IMR-90 (cell line): Measurements from ENCODE around the gene MARK4. TPM values are rescaled to one million over a fixed set of nuclear protein-coding genes. Genes with fewer than 3 reads are reported as not detected.
A peak's percentile ranks its signal among the peaks of the same experiment; 100 is the strongest.

ENCODE experiments used
- ATAC-seq: fragments of 200-7000 bp; cut with Tn5 transposase; 2 replicates; pipeline ENCODE4 v1.9.1; 2020; ENCODE audit warnings: low read depth, mild to moderate bottlenecking, moderate library complexity
- BruUV-seq: library from RNA; stranded (reverse); fragments of 400-500 nt; replicated peaks from 2 replicates; lab custom pipeline; 2021; lab: Mats Ljungman, UMichigan
- CTCF ChIA-PET: fragments of 300-600 bp; formaldehyde crosslinking; extraction: SDS; loops from one replicate; lab custom pipeline; 2021; ENCODE audit warnings: antibody characterized with exemption; lab: Yijun Ruan, JAX
- POLR2A ChIA-PET: fragments of 300-600 bp; sonication (Branson Sonifier 250); formaldehyde crosslinking; loops from one replicate; lab custom pipeline; 2022; ENCODE audit warnings: antibody characterized with exemption; ENCODE audit not compliant: unreplicated experiment; lab: Charles Lee
- DNase-seq: peaks from one replicate; pipeline ENCODE4 v3.0.0; 2013
- H2AFZ ChIP-seq: replicated peaks from 2 replicates; pipeline ENCODE3; 2013; ENCODE audit warnings: low read length, mild to moderate bottlenecking; ENCODE audit not compliant: poor library complexity
- H2AK5ac ChIP-seq: 2 replicates; pipeline ENCODE4 v1.6.1; 2013; ENCODE audit warnings: low read depth, low read length, inconsistent platforms
- H2AK9ac ChIP-seq: replicated peaks from 2 replicates; pipeline ENCODE3; 2013; ENCODE audit warnings: mild to moderate bottlenecking, low read depth, low read length, moderate library complexity; ENCODE audit not compliant: poor library complexity
- H2BK120ac ChIP-seq: 2 replicates; pipeline ENCODE4 v1.6.1; 2013; ENCODE audit warnings: low read depth, low read length, inconsistent platforms
- H2BK15ac ChIP-seq: 3 replicates; pipeline ENCODE4 v1.6.1; 2013; ENCODE audit warnings: low read depth, low read length, inconsistent platforms
- H2BK20ac ChIP-seq: 2 replicates; pipeline ENCODE4 v1.6.1; 2013; ENCODE audit warnings: low read depth, mild to moderate bottlenecking, inconsistent platforms, low read length, moderate library complexity
- H2BK5ac ChIP-seq: 2 replicates; pipeline ENCODE4 v1.6.1; 2013; ENCODE audit warnings: mild to moderate bottlenecking, low read depth, low read length, inconsistent platforms; ENCODE audit not compliant: poor library complexity, severe bottlenecking
- H3K14ac ChIP-seq: replicated peaks from 2 replicates; pipeline ENCODE4 v1.6.1; 2013; ENCODE audit warnings: low read depth, low read length, inconsistent platforms
- H3K18ac ChIP-seq: 2 replicates; pipeline ENCODE4 v1.6.1; 2013; ENCODE audit warnings: low read depth, low read length, control low read depth
- H3K23ac ChIP-seq: 2 replicates; pipeline ENCODE4 v1.6.1; 2013; ENCODE audit warnings: low read depth, low read length, inconsistent platforms
- H3K27ac ChIP-seq: 2 replicates; pipeline ENCODE4 v1.5.1; 2013; ENCODE audit warnings: mild to moderate bottlenecking, control low read depth, low read length; ENCODE audit not compliant: insufficient read depth
- H3K27me3 ChIP-seq: 2 replicates; pipeline ENCODE4 v1.6.1; 2013; ENCODE audit warnings: low read length; ENCODE audit not compliant: control insufficient read depth, insufficient read depth
- H3K36me3 ChIP-seq: 2 replicates; pipeline ENCODE4 v1.6.1; 2013; ENCODE audit warnings: low read length, mixed read lengths; ENCODE audit not compliant: control insufficient read depth, insufficient read depth
- H3K4ac ChIP-seq: 2 replicates; pipeline ENCODE4 v1.6.1; 2013; ENCODE audit warnings: low read depth, low read length, inconsistent platforms
- H3K4me1 ChIP-seq: 2 replicates; pipeline ENCODE4 v1.6.1; 2013; ENCODE audit warnings: low read length, mixed read lengths; ENCODE audit not compliant: control insufficient read depth, insufficient read depth
- H3K4me2 ChIP-seq: 2 replicates; pipeline ENCODE4 v1.6.1; 2013; ENCODE audit warnings: low read depth, mild to moderate bottlenecking, control low read depth, low read length, moderate library complexity
- H3K4me3 ChIP-seq: 2 replicates; pipeline ENCODE4 v1.5.1; 2013; ENCODE audit warnings: low read depth, mild to moderate bottlenecking, control low read depth, low read length, moderate library complexity; ENCODE audit not compliant: insufficient read depth
- H3K56ac ChIP-seq: 2 replicates; pipeline ENCODE4 v1.6.1; 2013; ENCODE audit warnings: low read length, inconsistent platforms; ENCODE audit not compliant: insufficient read depth; ENCODE audit errors: extremely low read depth
- H3K79me1 ChIP-seq, 2 experiments: 2 replicates each; pipeline ENCODE4 v1.6.1; 2013; ENCODE audit warnings: low read length in 2 of 2, inconsistent platforms in 1 of 2, low read depth in 1 of 2
- H3K9ac ChIP-seq: 2 replicates; pipeline ENCODE4 v1.6.1; 2013; ENCODE audit warnings: low read depth, low read length, control low read depth
- H3K9me1 ChIP-seq: 2 replicates; pipeline ENCODE4 v1.6.1; 2013; ENCODE audit warnings: low read length, inconsistent platforms; ENCODE audit not compliant: insufficient read depth
- H3K9me3 ChIP-seq: 2 replicates; pipeline ENCODE4 v1.6.1; 2013; ENCODE audit warnings: low read length; ENCODE audit not compliant: control insufficient read depth, insufficient read depth
- H4K20me1 ChIP-seq: 2 replicates; pipeline ENCODE4 v1.6.1; 2013; ENCODE audit warnings: low read length, inconsistent platforms; ENCODE audit not compliant: insufficient read depth
- H4K5ac ChIP-seq: 2 replicates; pipeline ENCODE4 v1.6.1; 2013; ENCODE audit warnings: mild to moderate bottlenecking, low read depth, low read length, control low read depth
- H4K8ac ChIP-seq, 2 experiments: 2 replicates each; pipeline ENCODE4 v1.6.1; 2013; ENCODE audit warnings: low read depth in 2 of 2, low read length in 2 of 2, control low read depth in 1 of 2, inconsistent platforms in 1 of 2
- H4K91ac ChIP-seq: 2 replicates; pipeline ENCODE4 v1.6.1; 2013; ENCODE audit warnings: low read depth, low read length, inconsistent platforms; ENCODE audit not compliant: insufficient read depth
- BHLHE40 ChIP-seq: fragments of 150-350 bp; IDR thresholded peaks from 2 replicates; pipeline ENCODE4 v1.6.1; 2016; ENCODE audit warnings: mild to moderate bottlenecking, low read depth, low read length
- CEBPB ChIP-seq: IDR thresholded peaks from 2 replicates; pipeline ENCODE4 v1.6.1; 2012; ENCODE audit warnings: low read depth, low read length, improper control_type of control experiment
- ELK1 ChIP-seq: fragments of 150-350 bp; IDR thresholded peaks from 2 replicates; pipeline ENCODE4 v1.6.1; 2016; ENCODE audit warnings: low read depth, mild to moderate bottlenecking, low read length, moderate library complexity, borderline replicate concordance
- FOS ChIP-seq: fragments of 150-350 bp; IDR thresholded peaks from 2 replicates; pipeline ENCODE4 v1.6.1; 2016; ENCODE audit warnings: low read depth, low read length
- MAZ ChIP-seq: IDR thresholded peaks from 2 replicates; pipeline ENCODE4 v1.6.1; 2012; ENCODE audit warnings: low read depth, mild to moderate bottlenecking, low read length, improper control_type of control experiment, moderate library complexity, borderline replicate concordance
- MXI1 ChIP-seq: IDR thresholded peaks from 2 replicates; pipeline ENCODE4 v1.6.1; 2012; ENCODE audit warnings: low read depth, mild to moderate bottlenecking, low read length, moderate library complexity, borderline replicate concordance
- POLR2A ChIP-seq: IDR thresholded peaks from 2 replicates; pipeline ENCODE4 v1.6.1; 2012; ENCODE audit warnings: mild to moderate bottlenecking, low read depth, low read length
- RCOR1 ChIP-seq: IDR thresholded peaks from 2 replicates; pipeline ENCODE4 v1.6.1; 2012; ENCODE audit warnings: mild to moderate bottlenecking, low read length, improper control_type of control experiment; ENCODE audit not compliant: insufficient replicate concordance
- RFX5 ChIP-seq: IDR thresholded peaks from 2 replicates; pipeline ENCODE4 v1.8.0; 2012; ENCODE audit warnings: low read depth, mild to moderate bottlenecking, low read length, moderate library complexity
- SMC3 ChIP-seq: fragments of 150-350 bp; IDR thresholded peaks from 2 replicates; pipeline ENCODE4 v1.6.1; 2016; ENCODE audit warnings: low read depth, mild to moderate bottlenecking, antibody characterized with exemption, low read length, moderate library complexity
- USF2 ChIP-seq: fragments of 150-350 bp; IDR thresholded peaks from 2 replicates; pipeline ENCODE4 v1.6.1; 2017; ENCODE audit warnings: mild to moderate bottlenecking, antibody characterized with exemption, low read length, low read depth
- WGBS, 2 experiments: methylation state at CpG; one replicate each; pipeline versions ENCODE4 v1.1.5 to v1.1.7; 2013; ENCODE audit warnings: missing lambda C conversion rate in 2 of 2; ENCODE audit not compliant: insufficient read length in 1 of 2; ENCODE audit errors: extremely low coverage in 2 of 2; 5-methylcytosine and 5-hydroxymethylcytosine counted together
- dilution Hi-C: fragments of 300-500 bp; cut with HindIII; formaldehyde crosslinking; loops from one replicate; pipeline ENCODE4 v1.14.3; 2018; ENCODE audit warnings: low sequenced_read_pairs; ENCODE audit not compliant: unreplicated experiment
- in situ Hi-C: fragments of 300-500 bp; cut with MboI; formaldehyde crosslinking; loops from 3 replicates; pipeline ENCODE4 v1.14.3; 2019; ENCODE audit warnings: low sequenced_read_pairs, inconsistent platforms, mixed read lengths
- intact Hi-C: fragments of 100-400 bp; cut with micrococcal nuclease; formaldehyde crosslinking; loops from 2 replicates; pipeline ENCODE4 v1.10.0; 2022
- polyA plus RNA-seq, 3 experiments: library from polyadenylated mRNA; depleted of rRNA; stranded (reverse); fragments of >200 nt; gene quantifications; 2 replicates each; pipeline ENCODE4 v1.2.3, GENCODE V29; 2012; ENCODE audit warnings: low replicate concordance in 1 of 3
- total RNA-seq: library from RNA; depleted of rRNA; stranded (reverse); fragments of >200 nt; gene quantifications from 2 replicates; pipeline ENCODE4 v1.2.3, GENCODE V29; 2012
- TF ChIP-seq, protein P1 (sequence below): conservative IDR thresholded peaks from 2 replicates; pipeline ENCODE4 v1.5.1; 2012; ENCODE audit warnings: mild to moderate bottlenecking, low read depth, low read length, improper control_type of control experiment

The MARK4 gene
- total and polyA plus RNA-seq, 2 of the 4 experiments (the other 2 are of a cell fraction) = 11.3 to 20.7 TPM

- TF ChIP-seq CEBPB (no peak), BHLHE40 (no peak), SMC3 (no peak), ELK1 (no peak), RFX5 (no peak), USF2 (no peak), POLR2A (no peak), MXI1 (no peak), RCOR1 (no peak), MAZ (no peak), FOS (no peak)
- TF ChIP-seq, protein P1, sequence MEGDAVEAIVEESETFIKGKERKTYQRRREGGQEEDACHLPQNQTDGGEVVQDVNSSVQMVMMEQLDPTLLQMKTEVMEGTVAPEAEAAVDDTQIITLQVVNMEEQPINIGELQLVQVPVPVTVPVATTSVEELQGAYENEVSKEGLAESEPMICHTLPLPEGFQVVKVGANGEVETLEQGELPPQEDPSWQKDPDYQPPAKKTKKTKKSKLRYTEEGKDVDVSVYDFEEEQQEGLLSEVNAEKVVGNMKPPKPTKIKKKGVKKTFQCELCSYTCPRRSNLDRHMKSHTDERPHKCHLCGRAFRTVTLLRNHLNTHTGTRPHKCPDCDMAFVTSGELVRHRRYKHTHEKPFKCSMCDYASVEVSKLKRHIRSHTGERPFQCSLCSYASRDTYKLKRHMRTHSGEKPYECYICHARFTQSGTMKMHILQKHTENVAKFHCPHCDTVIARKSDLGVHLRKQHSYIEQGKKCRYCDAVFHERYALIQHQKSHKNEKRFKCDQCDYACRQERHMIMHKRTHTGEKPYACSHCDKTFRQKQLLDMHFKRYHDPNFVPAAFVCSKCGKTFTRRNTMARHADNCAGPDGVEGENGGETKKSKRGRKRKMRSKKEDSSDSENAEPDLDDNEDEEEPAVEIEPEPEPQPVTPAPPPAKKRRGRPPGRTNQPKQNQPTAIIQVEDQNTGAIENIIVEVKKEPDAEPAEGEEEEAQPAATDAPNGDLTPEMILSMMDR = no peak
Observed at GRCh38 chr19:45340232-45340898, 89.3 kb downstream of the MARK4 start, which contains the start of gene KLC3. Gene KLC3 (plus strand): TSS chr19:45340750. CDS start chr19:45345542, 4,792 bp downstream.

More at GRCh38 chr19:45340232-45340898, 89.3 kb downstream of the MARK4 start, which contains the start of gene KLC3:
- no peak within 1 kb of the TSS for H3K4me2 ChIP-seq
- no peak within 1 kb of the TSS for H3K9ac ChIP-seq
- no peak within 1 kb of the TSS for H3K14ac ChIP-seq
- ATAC-seq (no peak), DNase-seq (no peak)
- H3K56ac ChIP-seq = no peak within 1 kb of the TSS
- no peak within 1 kb of the TSS for H2BK20ac ChIP-seq
- H3K4ac ChIP-seq = no peak within 1 kb of the TSS
- in situ Hi-C loops (no loop called here), dilution Hi-C loops (no loop called here), intact Hi-C loops (no loop called here)
- ChIA-PET CTCF (no interaction called here), POLR2A (no interaction called here)
- H4K5ac ChIP-seq = no peak within 1 kb of the TSS
- no peak within 1 kb of the TSS for H2AK9ac ChIP-seq
- H4K8ac ChIP-seq = no peak within 1 kb of the TSS
- H3K18ac ChIP-seq = no peak within 1 kb of the TSS
- no peaks in the 10 kb centered on the region for H3K79me1 ChIP-seq
- no peak within 1 kb of the TSS for H2AK5ac ChIP-seq
- 9% methylated on average over 17 of the region's 50 CpGs; no CpG with 5 or more reads in 1 of the 2 experiments for WGBS, 2 experiments
- H3K36me3 ChIP-seq = no peaks in the 10 kb centered on the region
- peak within 1 kb of the TSS; percentile 47 for H2AFZ ChIP-seq
- H3K27me3 ChIP-seq = peaks cover 17% of the 10 kb centered on the region
- no peak within 1 kb of the TSS for H3K4me3 ChIP-seq
- H2BK15ac ChIP-seq = no peak within 1 kb of the TSS
- no peaks in the 10 kb centered on the region for H4K20me1 ChIP-seq
- BruUV-seq = no TSS peak
- H4K91ac ChIP-seq = no peak within 1 kb of the TSS
- no peak within 1 kb of the TSS for H2BK5ac ChIP-seq
- H3K4me1 ChIP-seq = no peaks in the 10 kb centered on the region
- H3K9me1 ChIP-seq = no peaks in the 10 kb centered on the region
- no peak within 1 kb of the TSS; the same call in 1 of the 2 replicates for H3K23ac ChIP-seq
- no peaks in the 10 kb centered on the region for H3K9me3 ChIP-seq
- no peak within 1 kb of the TSS for H2BK120ac ChIP-seq
- no peak within 1 kb of the TSS for H3K27ac ChIP-seq
